Astrocyte of the cerebellum (primary cell): Measurements from ENCODE around the gene DEFB112.

Experiments used
- DNase-seq: peaks from one replicate; pipeline ENCODE4 v3.0.0-alpha.2; 2011; ENCODE audit warnings: low read depth
- H3K4me3 ChIP-seq: 2 replicates; pipeline ENCODE4 v1.5.1; 2011; ENCODE audit warnings: mild to moderate bottlenecking, low read depth, low read length, moderate library complexity
- in situ Hi-C: cut with HindIII; loops from 2 replicates; pipeline ENCODE4 v1.10.0; 2017; ENCODE audit warnings: low sequenced_read_pairs
- TF ChIP-seq, protein P1 (sequence below): IDR thresholded peaks from 2 replicates; pipeline ENCODE4 v1.5.1; 2012; ENCODE audit warnings: low read length, low read depth, moderate library complexity, mild to moderate bottlenecking; ENCODE audit errors: missing control alignments

Gene DEFB112

DNA sequence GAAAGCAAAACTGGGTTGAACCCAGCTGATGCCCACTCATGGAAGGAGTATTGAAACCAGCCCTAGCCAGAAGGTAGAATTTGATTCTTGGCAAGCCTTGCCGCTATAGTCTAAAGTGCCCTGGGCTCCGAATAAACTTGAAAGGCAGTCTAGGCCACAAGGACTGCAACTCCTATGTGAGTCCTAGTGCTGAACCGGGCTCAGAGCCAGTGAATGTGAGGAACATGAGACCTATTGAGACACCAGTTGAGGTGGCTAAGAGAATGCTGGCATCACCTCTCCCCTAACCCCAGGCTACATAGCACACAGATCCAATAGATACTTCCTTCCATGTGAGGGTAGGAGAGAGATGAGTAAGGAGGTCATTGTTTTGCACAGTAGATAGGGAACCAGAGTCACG, 24.5 kb downstream of the DEFB112 start:
- in situ Hi-C loops: no loop called here
- no peak overlapping the region for H3K4me3 ChIP-seq
- no peak for DNase-seq
- TF ChIP-seq, protein P1, sequence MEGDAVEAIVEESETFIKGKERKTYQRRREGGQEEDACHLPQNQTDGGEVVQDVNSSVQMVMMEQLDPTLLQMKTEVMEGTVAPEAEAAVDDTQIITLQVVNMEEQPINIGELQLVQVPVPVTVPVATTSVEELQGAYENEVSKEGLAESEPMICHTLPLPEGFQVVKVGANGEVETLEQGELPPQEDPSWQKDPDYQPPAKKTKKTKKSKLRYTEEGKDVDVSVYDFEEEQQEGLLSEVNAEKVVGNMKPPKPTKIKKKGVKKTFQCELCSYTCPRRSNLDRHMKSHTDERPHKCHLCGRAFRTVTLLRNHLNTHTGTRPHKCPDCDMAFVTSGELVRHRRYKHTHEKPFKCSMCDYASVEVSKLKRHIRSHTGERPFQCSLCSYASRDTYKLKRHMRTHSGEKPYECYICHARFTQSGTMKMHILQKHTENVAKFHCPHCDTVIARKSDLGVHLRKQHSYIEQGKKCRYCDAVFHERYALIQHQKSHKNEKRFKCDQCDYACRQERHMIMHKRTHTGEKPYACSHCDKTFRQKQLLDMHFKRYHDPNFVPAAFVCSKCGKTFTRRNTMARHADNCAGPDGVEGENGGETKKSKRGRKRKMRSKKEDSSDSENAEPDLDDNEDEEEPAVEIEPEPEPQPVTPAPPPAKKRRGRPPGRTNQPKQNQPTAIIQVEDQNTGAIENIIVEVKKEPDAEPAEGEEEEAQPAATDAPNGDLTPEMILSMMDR: no peak

DNA sequence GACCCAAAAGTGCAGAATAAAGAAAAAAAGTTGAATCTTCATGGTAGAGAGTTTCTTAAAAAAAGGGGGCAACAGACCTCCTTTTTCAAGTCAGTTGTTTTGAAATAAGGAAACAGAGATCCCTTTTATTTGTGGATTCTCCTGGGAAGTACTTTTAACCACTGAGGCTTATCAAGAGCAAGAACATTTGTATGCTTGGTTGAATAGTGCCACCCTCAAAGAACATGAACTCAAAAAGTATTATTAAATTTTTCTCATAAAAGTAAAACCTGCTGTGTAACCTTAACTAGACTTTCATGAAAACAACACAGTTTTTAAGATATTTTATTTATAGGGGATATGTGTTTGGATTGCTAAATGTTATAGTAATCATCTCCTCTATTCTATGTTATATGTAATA, 27.8 kb downstream of the DEFB112 start, which contains the start of gene DEFB110:
Gene DEFB110 (minus strand): TSS at position 101 of the 400 bp plus-strand sequence. CDS start 59 bp downstream, at position 42.
- in situ Hi-C loops: no loop called here
- H3K4me3 ChIP-seq: no peak within 1 kb of the TSS
- no peak for DNase-seq
- TF ChIP-seq, protein P1: no peak

DNA sequence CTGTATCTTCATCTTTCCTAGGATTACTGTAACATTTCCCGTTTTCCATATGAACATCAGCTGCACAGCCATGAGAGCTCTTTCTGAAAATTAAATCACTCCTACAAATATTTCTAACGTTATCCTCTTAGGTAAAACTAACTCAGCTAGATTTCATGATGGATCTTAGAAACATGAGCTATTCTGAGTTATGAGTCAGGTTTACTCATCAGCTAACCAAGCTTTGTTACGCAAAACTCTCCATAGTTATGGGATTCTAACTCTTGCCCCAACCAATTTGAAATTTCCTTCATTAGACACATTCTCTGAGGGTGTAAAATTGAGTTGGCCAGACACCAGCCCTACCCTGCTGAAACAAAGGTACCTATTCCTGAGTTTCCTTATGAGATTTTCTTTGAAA, 41.9 kb downstream of the DEFB112 start:
- no peak overlapping the region for H3K4me3 ChIP-seq
- in situ Hi-C loops: no loop called here
- TF ChIP-seq, protein P1: no peak
- DNase-seq: peak; percentile 2

DNA sequence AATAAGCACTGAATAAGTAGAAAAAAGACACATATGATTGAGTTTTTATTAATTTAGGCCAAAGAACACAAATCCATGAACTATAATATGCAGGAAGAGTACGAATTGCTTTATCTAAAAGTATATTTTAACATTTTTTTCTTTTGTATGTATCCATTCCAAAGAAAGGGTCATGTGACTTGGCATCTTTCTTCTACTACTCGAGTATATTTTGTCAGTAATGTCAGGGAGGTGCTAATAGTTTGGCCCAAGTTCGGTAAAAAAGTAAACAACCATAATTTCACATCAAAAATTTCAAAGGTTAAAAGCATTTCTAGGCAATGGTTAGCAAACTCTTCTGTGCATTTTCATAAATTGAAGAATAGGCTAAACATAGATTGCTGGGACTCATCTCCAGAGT, 46.6 kb downstream of the DEFB112 start:
- no peak for DNase-seq
- H3K4me3 ChIP-seq: no peak overlapping the region
- TF ChIP-seq, protein P1: no peak
- in situ Hi-C loops: no loop called here

DNA sequence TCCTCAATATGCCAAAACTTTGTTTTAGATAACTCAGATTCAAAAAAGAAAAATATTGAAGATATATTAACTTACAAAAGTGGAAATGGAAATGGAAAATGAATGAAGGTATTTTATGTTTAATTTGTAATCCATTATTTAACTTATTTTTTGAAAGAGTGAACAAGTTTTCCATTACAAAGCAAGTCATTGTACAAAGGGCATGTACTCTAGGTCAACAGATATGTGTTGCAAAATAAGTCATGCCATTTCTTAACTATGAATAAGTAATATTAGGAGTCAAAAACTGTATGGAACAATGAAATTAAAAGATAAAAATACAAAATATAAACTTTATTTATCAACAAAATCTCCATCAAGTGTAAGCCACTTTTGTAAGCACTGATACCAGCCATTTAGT, 54.5 kb downstream of the DEFB112 start:
- in situ Hi-C loops: no loop called here
- DNase-seq: no peak
- H3K4me3 ChIP-seq: no peak overlapping the region
- TF ChIP-seq, protein P1: no peak
